Prostate gland (tissue), 2 donors: ENCODE measurements around the gene EPYC.

Experiments used
- POLR2A ChIP-seq: fragments of 450-650 bp; IDR thresholded peaks from one replicate; pipeline ENCODE4 v1.6.1; 2016; ENCODE audit warnings: antibody characterized with exemption, mild to moderate bottlenecking
- POLR2AphosphoS5 ChIP-seq: sonication (generic); formaldehyde crosslinking; IDR thresholded peaks from one replicate; pipeline ENCODE4 v1.6.1; 2017; ENCODE audit warnings: antibody characterized with exemption
- TF ChIP-seq, protein P1 (sequence below), 4 experiments: fragments of 200-600 bp in 2 of 4; fragments of 450-650 bp in 2 of 4; sonication (generic) in 2 of 4; IDR thresholded peaks; 1 replicate in 3 of 4; 2 replicates in 1 of 4; pipeline ENCODE4 v1.5.1; 2016 to 2019; ENCODE audit warnings: antibody characterized with exemption in 4 of 4, mild to moderate bottlenecking in 2 of 4, moderate library complexity in 2 of 4

DNA sequence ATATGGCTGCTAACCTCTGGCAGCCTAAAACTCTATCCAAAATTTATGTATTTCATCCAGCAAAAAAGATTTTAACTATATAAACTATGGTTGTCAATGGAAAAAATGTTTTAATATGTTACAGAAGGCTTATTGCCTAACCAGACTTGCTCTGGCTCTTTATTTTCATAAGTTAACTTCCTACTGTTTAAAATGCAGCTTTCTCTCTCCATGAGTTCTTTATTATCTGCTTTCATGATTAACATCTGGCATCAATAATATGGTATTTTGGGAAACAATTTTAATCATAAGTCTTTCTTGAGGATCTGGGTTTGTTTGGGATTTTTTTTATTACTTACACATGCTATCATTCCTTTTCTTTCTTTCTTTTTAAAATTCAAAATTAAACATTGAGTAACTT is 32.5 kb upstream of the EPYC start:
- TF ChIP-seq, protein P1, sequence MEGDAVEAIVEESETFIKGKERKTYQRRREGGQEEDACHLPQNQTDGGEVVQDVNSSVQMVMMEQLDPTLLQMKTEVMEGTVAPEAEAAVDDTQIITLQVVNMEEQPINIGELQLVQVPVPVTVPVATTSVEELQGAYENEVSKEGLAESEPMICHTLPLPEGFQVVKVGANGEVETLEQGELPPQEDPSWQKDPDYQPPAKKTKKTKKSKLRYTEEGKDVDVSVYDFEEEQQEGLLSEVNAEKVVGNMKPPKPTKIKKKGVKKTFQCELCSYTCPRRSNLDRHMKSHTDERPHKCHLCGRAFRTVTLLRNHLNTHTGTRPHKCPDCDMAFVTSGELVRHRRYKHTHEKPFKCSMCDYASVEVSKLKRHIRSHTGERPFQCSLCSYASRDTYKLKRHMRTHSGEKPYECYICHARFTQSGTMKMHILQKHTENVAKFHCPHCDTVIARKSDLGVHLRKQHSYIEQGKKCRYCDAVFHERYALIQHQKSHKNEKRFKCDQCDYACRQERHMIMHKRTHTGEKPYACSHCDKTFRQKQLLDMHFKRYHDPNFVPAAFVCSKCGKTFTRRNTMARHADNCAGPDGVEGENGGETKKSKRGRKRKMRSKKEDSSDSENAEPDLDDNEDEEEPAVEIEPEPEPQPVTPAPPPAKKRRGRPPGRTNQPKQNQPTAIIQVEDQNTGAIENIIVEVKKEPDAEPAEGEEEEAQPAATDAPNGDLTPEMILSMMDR (IDR thresholded peaks at IDR 0.05): no peak
- TF ChIP-seq POLR2A (no peak), POLR2AphosphoS5 (no peak)
